ENCODE measurements around the gene OMA1.

Gene OMA1

GRCh38 chr1:58451560-58452191 is 94.8 kb downstream of the OMA1 start:
- no peak overlapping the region for H2BK12ac ChIP-seq (ENCODE audit: low read length)
- H3K4me2 ChIP-seq (ENCODE audit: low read length): no peak overlapping the region
- no peaks in the 10 kb centered on the region for H3K79me2 ChIP-seq (ENCODE audit: control insufficient read depth, insufficient read depth, low read length, poor library complexity)
- H4K91ac ChIP-seq (ENCODE audit: low read depth, low read length): no peak overlapping the region
- H3K9me3 ChIP-seq (ENCODE audit: insufficient read depth, low read depth, low read length): no peaks in the 10 kb centered on the region
- no peak overlapping the region for H3K4me3 ChIP-seq (ENCODE audit: low read depth, low read length)
- no peak overlapping the region for H3K23ac ChIP-seq (ENCODE audit: low read length)
- no peak overlapping the region for H2AK5ac ChIP-seq (ENCODE audit: low read length)
- no peak overlapping the region for H3K9ac ChIP-seq (ENCODE audit: low read length)
- H2BK5ac ChIP-seq (ENCODE audit: low read depth, low read length, poor library complexity): no peak overlapping the region
- H3K27ac ChIP-seq (ENCODE audit: low read depth, low read length): no peak overlapping the region
- no CpG with 5 or more reads among the region's 14 CpGs for WGBS (ENCODE audit: extremely low coverage, insufficient coverage, insufficient read length)
- H3K18ac ChIP-seq (ENCODE audit: low read length): no peak overlapping the region
- H3K4ac ChIP-seq (ENCODE audit: low read depth, low read length): no peak overlapping the region
- no peaks in the 10 kb centered on the region for H3K27me3 ChIP-seq (ENCODE audit: insufficient read depth, low read length)
- no peak overlapping the region for H3K14ac ChIP-seq (ENCODE audit: low read length)
- no peaks in the 10 kb centered on the region for H3K79me1 ChIP-seq (ENCODE audit: low read length)
- no peak overlapping the region for H2BK120ac ChIP-seq (ENCODE audit: insufficient read depth, low read length, poor library complexity)
- H4K12ac ChIP-seq (ENCODE audit: low read depth, low read length): no peak overlapping the region
- no peak overlapping the region for H2AFZ ChIP-seq (ENCODE audit: insufficient read depth, low read length, poor library complexity)
- H4K8ac ChIP-seq (ENCODE audit: low read depth, low read length): no peak overlapping the region
- H3K36me3 ChIP-seq (ENCODE audit: control insufficient read depth in 1 of 2, insufficient read depth in 2 of 2, low read length in 2 of 2): no peaks in the 10 kb centered on the region
- DNase-seq: no peak
- H3K4me1 ChIP-seq (ENCODE audit: control insufficient read depth in 1 of 2, insufficient read depth in 2 of 2, low read length in 2 of 2): peaks cover 12% of the 10 kb centered on the region in 2 experiments

DNA sequence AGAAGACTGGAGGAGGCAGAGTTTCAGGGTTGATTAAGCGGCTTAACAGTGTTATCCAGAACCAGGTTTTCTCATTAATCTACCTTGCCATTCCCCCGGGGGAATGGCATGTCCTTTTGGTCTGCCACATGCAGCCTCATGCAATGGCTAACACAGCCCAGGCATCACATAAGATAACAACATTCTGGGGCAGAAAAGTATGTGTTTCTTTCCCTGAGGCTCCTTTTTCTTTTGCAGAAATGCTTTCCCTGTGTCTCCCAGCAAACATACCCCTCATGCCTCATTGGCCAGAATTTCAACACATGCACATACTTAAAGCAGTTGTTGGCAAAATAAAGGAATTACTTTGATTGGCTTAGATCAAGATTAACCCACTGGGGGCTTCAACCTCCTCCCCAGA is 98.6 kb downstream of the OMA1 start:
- Histone ChIP-seq H2BK5ac (ENCODE audit: low read depth, low read length, poor library complexity) (no peak overlapping the region), H3K9me3 (ENCODE audit: insufficient read depth, low read depth, low read length) (no peaks in the 10 kb centered on the region), H2AFZ (ENCODE audit: insufficient read depth, low read length, poor library complexity) (no peak overlapping the region), H3K27ac (ENCODE audit: low read depth, low read length) (peak overlapping the region; percentile 48), H3K23ac (ENCODE audit: low read length) (no peak overlapping the region), H4K8ac (ENCODE audit: low read depth, low read length) (no peak overlapping the region), H4K12ac (ENCODE audit: low read depth, low read length) (no peak overlapping the region), H3K14ac (ENCODE audit: low read length) (no peak overlapping the region), H3K18ac (ENCODE audit: low read length) (no peak overlapping the region), H3K4me2 (ENCODE audit: low read length) (no peak overlapping the region), H3K36me3 (ENCODE audit: control insufficient read depth in 1 of 2, insufficient read depth in 2 of 2, low read length in 2 of 2) (no peaks in the 10 kb centered on the region), H3K79me2 (ENCODE audit: control insufficient read depth, insufficient read depth, low read length, poor library complexity) (no peaks in the 10 kb centered on the region), H3K4me3 (ENCODE audit: low read depth, low read length) (no peak overlapping the region), H3K79me1 (ENCODE audit: low read length) (no peaks in the 10 kb centered on the region), H2BK120ac (ENCODE audit: insufficient read depth, low read length, poor library complexity) (no peak overlapping the region), H3K4ac (ENCODE audit: low read depth, low read length) (no peak overlapping the region), H3K9ac (ENCODE audit: low read length) (no peak overlapping the region), H3K4me1 (ENCODE audit: control insufficient read depth in 1 of 2, insufficient read depth in 2 of 2, low read length in 2 of 2) (peaks cover 10 to 12% of the 10 kb centered on the region in 2 experiments), H3K27me3 (ENCODE audit: insufficient read depth, low read length) (no peaks in the 10 kb centered on the region), H2AK5ac (ENCODE audit: low read length) (no peak overlapping the region), H2BK12ac (ENCODE audit: low read length) (no peak overlapping the region), H4K91ac (ENCODE audit: low read depth, low read length) (no peak overlapping the region)
- no CpG with 5 or more reads among the region's 2 CpGs for WGBS (ENCODE audit: extremely low coverage, insufficient coverage, insufficient read length)
- peak; percentile 84 to 95 for DNase-seq

DNA sequence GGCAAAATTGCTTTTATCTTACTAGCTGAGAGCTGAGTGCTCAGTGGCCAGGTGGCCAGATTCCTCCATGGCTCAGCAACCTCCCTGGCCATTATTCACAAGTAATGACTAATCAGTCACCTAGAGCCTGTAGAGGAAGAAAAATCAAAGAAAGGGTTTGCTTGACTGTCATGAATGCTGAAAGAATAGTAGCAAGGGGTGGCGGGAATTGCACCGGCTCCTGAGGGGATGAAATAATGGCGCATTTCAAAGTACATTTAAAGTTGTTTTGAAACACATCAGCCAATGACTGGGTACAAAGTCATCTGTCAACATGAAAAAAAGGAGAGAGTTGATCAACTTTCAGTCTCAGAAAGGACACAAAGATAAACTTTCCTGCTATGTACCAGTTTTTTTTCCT is 99.5 kb downstream of the OMA1 start:
- peaks cover 10 to 12% of the 10 kb centered on the region in 2 experiments for H3K4me1 ChIP-seq (ENCODE audit: control insufficient read depth in 1 of 2, insufficient read depth in 2 of 2, low read length in 2 of 2)
- H4K8ac ChIP-seq (ENCODE audit: low read depth, low read length): no peak overlapping the region
- H2AK5ac ChIP-seq (ENCODE audit: low read length): no peak overlapping the region
- H3K9me3 ChIP-seq (ENCODE audit: insufficient read depth, low read depth, low read length): no peaks in the 10 kb centered on the region
- no peak overlapping the region for H3K23ac ChIP-seq (ENCODE audit: low read length)
- H3K14ac ChIP-seq (ENCODE audit: low read length): no peak overlapping the region
- no peak overlapping the region for H2BK120ac ChIP-seq (ENCODE audit: insufficient read depth, low read length, poor library complexity)
- H3K4me2 ChIP-seq (ENCODE audit: low read length): no peak overlapping the region
- no CpG with 5 or more reads among the region's 3 CpGs for WGBS (ENCODE audit: extremely low coverage, insufficient coverage, insufficient read length)
- no peak overlapping the region for H2BK5ac ChIP-seq (ENCODE audit: low read depth, low read length, poor library complexity)
- H3K4ac ChIP-seq (ENCODE audit: low read depth, low read length): no peak overlapping the region
- H3K79me1 ChIP-seq (ENCODE audit: low read length): no peaks in the 10 kb centered on the region
- H4K12ac ChIP-seq (ENCODE audit: low read depth, low read length): no peak overlapping the region
- H4K91ac ChIP-seq (ENCODE audit: low read depth, low read length): no peak overlapping the region
- no peak overlapping the region for H3K9ac ChIP-seq (ENCODE audit: low read length)
- no peak overlapping the region for H3K4me3 ChIP-seq (ENCODE audit: low read depth, low read length)
- no peaks in the 10 kb centered on the region for H3K36me3 ChIP-seq (ENCODE audit: control insufficient read depth in 1 of 2, insufficient read depth in 2 of 2, low read length in 2 of 2)
- no peak overlapping the region for H3K27ac ChIP-seq (ENCODE audit: low read depth, low read length)
- H3K27me3 ChIP-seq (ENCODE audit: insufficient read depth, low read length): no peaks in the 10 kb centered on the region
- H3K79me2 ChIP-seq (ENCODE audit: control insufficient read depth, insufficient read depth, low read length, poor library complexity): no peaks in the 10 kb centered on the region
- no peak overlapping the region for H3K18ac ChIP-seq (ENCODE audit: low read length)
- peak; percentile 11 to 18 for DNase-seq
- no peak overlapping the region for H2BK12ac ChIP-seq (ENCODE audit: low read length)
- no peak overlapping the region for H2AFZ ChIP-seq (ENCODE audit: insufficient read depth, low read length, poor library complexity)

GRCh38 chr1:58446368-58446767 is 100.2 kb downstream of the OMA1 start:
- DNase-seq: no peak
- no peak overlapping the region for H2BK12ac ChIP-seq (ENCODE audit: low read length)
- no peak overlapping the region for H3K23ac ChIP-seq (ENCODE audit: low read length)
- H2AFZ ChIP-seq (ENCODE audit: insufficient read depth, low read length, poor library complexity): no peak overlapping the region
- no peak overlapping the region for H3K4me2 ChIP-seq (ENCODE audit: low read length)
- no peaks in the 10 kb centered on the region for H3K79me1 ChIP-seq (ENCODE audit: low read length)
- no peaks in the 10 kb centered on the region for H3K27me3 ChIP-seq (ENCODE audit: insufficient read depth, low read length)
- no peak overlapping the region for H3K18ac ChIP-seq (ENCODE audit: low read length)
- H3K9me3 ChIP-seq (ENCODE audit: insufficient read depth, low read depth, low read length): no peaks in the 10 kb centered on the region
- H3K9ac ChIP-seq (ENCODE audit: low read length): no peak overlapping the region
- H3K79me2 ChIP-seq (ENCODE audit: control insufficient read depth, insufficient read depth, low read length, poor library complexity): no peaks in the 10 kb centered on the region
- no peak overlapping the region for H4K8ac ChIP-seq (ENCODE audit: low read depth, low read length)
- no peak overlapping the region for H4K91ac ChIP-seq (ENCODE audit: low read depth, low read length)
- no peak overlapping the region for H2AK5ac ChIP-seq (ENCODE audit: low read length)
- H3K14ac ChIP-seq (ENCODE audit: low read length): no peak overlapping the region
- no peak overlapping the region for H3K4ac ChIP-seq (ENCODE audit: low read depth, low read length)
- H3K4me3 ChIP-seq (ENCODE audit: low read depth, low read length): no peak overlapping the region
- H3K27ac ChIP-seq (ENCODE audit: low read depth, low read length): no peak overlapping the region
- peaks cover 10 to 12% of the 10 kb centered on the region in 2 experiments for H3K4me1 ChIP-seq (ENCODE audit: control insufficient read depth in 1 of 2, insufficient read depth in 2 of 2, low read length in 2 of 2)
- H2BK5ac ChIP-seq (ENCODE audit: low read depth, low read length, poor library complexity): no peak overlapping the region
- H4K12ac ChIP-seq (ENCODE audit: low read depth, low read length): no peak overlapping the region
- no peaks in the 10 kb centered on the region for H3K36me3 ChIP-seq (ENCODE audit: control insufficient read depth in 1 of 2, insufficient read depth in 2 of 2, low read length in 2 of 2)
- H2BK120ac ChIP-seq (ENCODE audit: insufficient read depth, low read length, poor library complexity): no peak overlapping the region

Measured in trophoblast cell (in vitro differentiated cells and primary cell).